Right lobe of liver (tissue), 6 donors: Measurements from ENCODE around the gene GULP1. TPM values are rescaled to one million over a fixed set of nuclear protein-coding genes. Genes with fewer than 3 reads are reported as not detected.

Source experiments
- ATAC-seq, 4 donors: fragments of 200-7000 bp; cut with Tn5 transposase; one replicate each; pipeline ENCODE4 v1.9.1; 2020; ENCODE audit warnings: mild to moderate bottlenecking in 4 of 4, moderate library complexity in 4 of 4
- DNase-seq, 3 donors: peaks; one replicate each; pipeline ENCODE4 v3.0.0-alpha.2; 2020
- H3K27ac ChIP-seq, 3 donors: fragments of 200-600 bp; one replicate each; pipeline ENCODE4 v1.8.0; 2022
- H3K27me3 ChIP-seq, 2 donors: fragments of 200-600 bp; one replicate each; pipeline ENCODE4 v1.8.0; 2022
- H3K36me3 ChIP-seq, 4 donors: fragments of 200-600 bp; sonication (generic) in 1 of 4; one replicate each; pipeline versions ENCODE4 v1.5.1 to v1.8.0; 2017 to 2022; ENCODE audit warnings: control low read depth in 1 of 4
- H3K4me1 ChIP-seq, 4 donors: fragments of 200-600 bp; sonication (generic) in 1 of 4; one replicate each; pipeline versions ENCODE4 v1.5.1 to v1.8.0; 2017 to 2022; ENCODE audit warnings: control low read depth in 1 of 4
- H3K4me3 ChIP-seq, 3 donors: fragments of 200-600 bp; one replicate each; pipeline ENCODE4 v1.8.0; 2022
- H3K9me3 ChIP-seq, 4 donors: fragments of 200-600 bp; sonication (generic) in 1 of 4; one replicate each; pipeline versions ENCODE4 v1.5.1 to v1.8.0; 2017 to 2022; ENCODE audit warnings: control low read depth in 1 of 4
- POLR2A ChIP-seq: fragments of 450-650 bp; IDR thresholded peaks from one replicate; pipeline ENCODE4 v1.6.1; 2017; ENCODE audit warnings: antibody characterized with exemption, mild to moderate bottlenecking
- WGBS: methylation state at CpG from one replicate; pipeline ENCODE4 v1.1.6; 2018; ENCODE audit warnings: low coverage, low lambda C conversion rate; ENCODE audit not compliant: insufficient coverage; ENCODE audit errors: missing lambda C conversion rate; 5-methylcytosine and 5-hydroxymethylcytosine counted together
- intact Hi-C, 2 donors: fragments of 100-400 bp; cut with DNase I; formaldehyde crosslinking; loops; one replicate each; pipeline versions ENCODE4 v1.11.2 to v1.14.1; 2022
- total RNA-seq, 6 experiments: library from RNA; depleted of rRNA in 2 of 6; stranded (reverse); fragments of >200 nt in 2 of 6; fragmentation: NEBNext Ultra II Directional in 3 of 6; extraction: Animal tissue kit (Norgen Biotek cat#: 25700) in 3 of 6; gene quantifications; one replicate each; pipeline versions ENCODE4 v1.1.0 to v1.2.4, GENCODE V29; 2016 to 2023
- TF ChIP-seq, protein P1 (sequence below), 4 donors: fragments of 200-600 bp in 3 of 4; fragments of 450-650 bp in 1 of 4; IDR thresholded peaks; one replicate each; pipeline versions ENCODE4 v1.5.1 to v1.8.0; 2016 to 2022; ENCODE audit warnings: antibody characterized with exemption in 4 of 4, mild to moderate bottlenecking in 2 of 4
- donor health status: DM: no; HTN: yes; CAD: no.
- donor health status: DM: no; HTN: no; CAD: no.
- donor health status: DM: no; HTN: no; CAD: no.
- donor health status: DM: no; HTN: yes; CAD: no.
- donor health status: DM: no; HTN: yes; CAD: no.

GULP1 gene
- total RNA-seq, 6 experiments from 2014 or later = 0.42 to 4.4 (median 0.89) TPM

DNA sequence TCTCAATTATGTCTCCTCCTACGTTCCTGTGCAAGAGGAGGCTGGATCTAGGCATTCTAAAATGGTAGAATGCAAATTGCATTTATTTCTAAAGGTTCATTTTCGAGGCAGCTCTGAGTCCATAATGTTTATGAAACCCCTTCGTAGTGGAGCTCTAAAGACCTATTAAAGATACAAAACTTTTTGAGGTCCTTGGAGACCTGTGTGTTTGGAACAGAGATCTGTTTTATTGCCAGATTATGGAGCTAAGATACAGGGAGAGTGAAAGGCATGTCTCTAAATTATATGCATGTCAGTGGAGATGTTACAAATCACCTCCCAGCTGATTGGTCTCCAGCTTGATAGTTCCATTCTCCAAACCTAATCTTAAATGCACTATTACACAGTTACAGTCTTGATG, 335.8 kb downstream of the GULP1 start:
- 51% methylated on average over 3 of the region's 3 CpGs for WGBS
- intact Hi-C loops = no loop called here
- Histone ChIP-seq H3K9me3 (no peaks in the 10 kb centered on the region), H3K27me3 (no peaks in the 10 kb centered on the region), H3K27ac (no peak overlapping the region), H3K36me3 (no peaks in the 10 kb centered on the region), H3K4me3 (no peak overlapping the region), H3K4me1 (no peaks in the 10 kb centered on the region)
- TF ChIP-seq, protein P1, sequence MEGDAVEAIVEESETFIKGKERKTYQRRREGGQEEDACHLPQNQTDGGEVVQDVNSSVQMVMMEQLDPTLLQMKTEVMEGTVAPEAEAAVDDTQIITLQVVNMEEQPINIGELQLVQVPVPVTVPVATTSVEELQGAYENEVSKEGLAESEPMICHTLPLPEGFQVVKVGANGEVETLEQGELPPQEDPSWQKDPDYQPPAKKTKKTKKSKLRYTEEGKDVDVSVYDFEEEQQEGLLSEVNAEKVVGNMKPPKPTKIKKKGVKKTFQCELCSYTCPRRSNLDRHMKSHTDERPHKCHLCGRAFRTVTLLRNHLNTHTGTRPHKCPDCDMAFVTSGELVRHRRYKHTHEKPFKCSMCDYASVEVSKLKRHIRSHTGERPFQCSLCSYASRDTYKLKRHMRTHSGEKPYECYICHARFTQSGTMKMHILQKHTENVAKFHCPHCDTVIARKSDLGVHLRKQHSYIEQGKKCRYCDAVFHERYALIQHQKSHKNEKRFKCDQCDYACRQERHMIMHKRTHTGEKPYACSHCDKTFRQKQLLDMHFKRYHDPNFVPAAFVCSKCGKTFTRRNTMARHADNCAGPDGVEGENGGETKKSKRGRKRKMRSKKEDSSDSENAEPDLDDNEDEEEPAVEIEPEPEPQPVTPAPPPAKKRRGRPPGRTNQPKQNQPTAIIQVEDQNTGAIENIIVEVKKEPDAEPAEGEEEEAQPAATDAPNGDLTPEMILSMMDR (IDR thresholded peaks at IDR 0.05) = no peak
- no peak for TF ChIP-seq POLR2A
- no peak for DNase-seq
- no peak for ATAC-seq

DNA sequence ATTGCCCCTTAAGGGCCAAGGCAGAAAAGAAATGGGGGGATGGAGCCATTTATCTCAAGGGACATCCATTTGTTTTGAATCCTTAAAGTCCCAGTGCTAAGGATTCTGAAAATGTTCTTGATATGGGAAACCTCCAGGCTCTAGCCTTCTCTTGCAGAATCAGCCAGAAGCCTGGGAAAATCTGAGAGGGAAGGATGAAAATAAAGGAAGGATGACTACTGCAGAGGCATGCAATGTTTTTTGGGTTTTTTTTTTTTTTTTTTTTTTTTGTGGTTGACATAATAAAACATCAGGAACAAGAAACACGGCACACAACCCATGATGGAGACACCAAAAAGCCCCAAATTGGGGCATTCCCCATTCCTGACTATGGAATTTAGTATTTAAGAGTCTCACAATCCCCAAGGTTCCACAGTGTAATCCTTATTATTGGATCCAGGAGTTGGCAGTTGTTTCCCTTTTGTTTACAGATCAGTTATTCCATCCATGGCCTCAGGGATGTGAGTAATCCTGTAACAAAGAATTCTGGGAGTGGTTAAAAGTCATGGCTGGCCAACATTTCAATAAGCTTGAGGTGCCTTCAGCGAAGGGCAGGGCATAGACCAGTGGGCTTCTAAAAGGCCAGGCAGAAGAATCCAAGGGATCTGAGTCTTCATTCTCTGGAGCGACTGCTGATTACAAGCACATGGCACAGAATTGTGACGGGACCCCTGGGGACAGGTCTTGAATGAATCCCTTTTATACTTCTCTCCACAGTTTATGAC, 337.5 kb downstream of the GULP1 start:
- no peak overlapping the region for H3K4me3 ChIP-seq
- no peak for TF ChIP-seq POLR2A
- TF ChIP-seq, protein P1 (IDR thresholded peaks at IDR 0.05) = no peak
- H3K36me3 ChIP-seq = no peaks in the 10 kb centered on the region
- no peaks in the 10 kb centered on the region for H3K27me3 ChIP-seq
- no peaks in the 10 kb centered on the region for H3K9me3 ChIP-seq
- no peak for DNase-seq
- no peaks in the 10 kb centered on the region for H3K4me1 ChIP-seq
- intact Hi-C loops = no loop called here
- WGBS = 73% methylated on average over 3 of the region's 4 CpGs
- ATAC-seq = no peak
- no peak overlapping the region for H3K27ac ChIP-seq

DNA sequence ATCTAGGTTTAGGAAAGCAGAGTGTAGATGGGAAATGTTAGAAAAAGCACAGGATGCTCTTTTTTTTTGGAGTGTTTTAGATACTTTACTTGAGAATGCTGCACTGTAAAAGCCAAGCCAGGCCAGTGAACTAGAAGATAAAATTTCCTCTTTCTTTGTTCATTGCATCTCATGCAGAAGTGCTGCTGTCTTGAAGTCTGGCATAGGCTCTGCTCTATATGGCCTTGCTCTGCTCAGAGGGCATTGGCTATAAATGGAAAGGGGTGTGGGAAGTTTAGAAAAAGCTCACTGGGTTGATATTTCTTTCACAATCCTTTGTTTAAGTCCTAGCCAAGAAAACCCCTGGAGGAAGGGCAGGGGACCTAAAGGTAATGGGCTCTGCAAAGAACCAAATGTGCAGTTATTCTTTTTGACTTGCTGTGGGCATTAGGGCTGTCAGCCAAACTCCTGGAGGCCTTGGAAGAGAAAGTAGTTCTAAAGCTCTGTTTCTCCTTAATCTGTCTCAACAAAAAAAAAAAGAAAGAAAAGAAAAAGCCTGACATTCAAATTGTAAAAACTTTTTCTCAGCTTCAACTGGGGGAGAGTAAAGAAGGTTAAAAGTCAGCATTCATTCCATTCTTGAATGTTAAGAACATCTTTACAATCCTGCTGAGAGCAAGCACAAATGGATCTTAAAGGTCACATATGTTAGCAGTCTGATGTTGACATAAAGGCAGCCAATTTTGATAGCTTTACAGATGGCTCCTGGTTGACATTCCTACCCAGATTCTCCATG, 338.3 kb downstream of the GULP1 start:
- H3K4me3 ChIP-seq = no peak overlapping the region
- TF ChIP-seq, protein P1 (IDR thresholded peaks at IDR 0.05) = no peak
- no peak for TF ChIP-seq POLR2A
- H3K9me3 ChIP-seq = no peaks in the 10 kb centered on the region
- H3K36me3 ChIP-seq = no peaks in the 10 kb centered on the region
- intact Hi-C loops = no loop called here
- DNase-seq (no peak), ATAC-seq (no peak)
- H3K27me3 ChIP-seq = no peaks in the 10 kb centered on the region
- H3K27ac ChIP-seq = no peak overlapping the region
- H3K4me1 ChIP-seq = no peaks in the 10 kb centered on the region

GRCh38 chr2:188631037-188631809, 339.5 kb downstream of the GULP1 start:
- TF ChIP-seq POLR2A = no peak
- TF ChIP-seq, protein P1 (IDR thresholded peaks at IDR 0.05) = no peak
- Histone ChIP-seq H3K4me3 (no peak overlapping the region), H3K27me3 (no peaks in the 10 kb centered on the region), H3K9me3 (no peaks in the 10 kb centered on the region), H3K36me3 (no peaks in the 10 kb centered on the region), H3K27ac (no peak overlapping the region), H3K4me1 (no peaks in the 10 kb centered on the region)
- ATAC-seq = no peak
- intact Hi-C loops = no loop called here
- 33% methylated on average over 3 of the region's 9 CpGs for WGBS
- DNase-seq = no peak
